Hepatocyte (in vitro differentiated cells): ENCODE results near the gene MEFV. TPM values are rescaled to one million over a fixed set of nuclear protein-coding genes. Genes with fewer than 3 reads are reported as not detected.

Experiments used
- DNase-seq: peaks from one replicate; pipeline ENCODE4 v3.0.0-alpha.2; 2016; ENCODE audit warnings: low spot score
- H2AFZ ChIP-seq: fragments of 200-600 bp; sonication (generic); 2 replicates; pipeline ENCODE4 v1.6.0; 2016; ENCODE audit warnings: antibody characterized with exemption, mild to moderate bottlenecking
- H3K27ac ChIP-seq: fragments of 200-600 bp; sonication (generic); 2 replicates; pipeline ENCODE4 v1.5.1; 2016; ENCODE audit warnings: mild to moderate bottlenecking
- H3K27me3 ChIP-seq: fragments of 200-600 bp; sonication (generic); 2 replicates; pipeline ENCODE4 v1.6.1; 2016
- H3K36me3 ChIP-seq: fragments of 200-600 bp; sonication (generic); replicated peaks from 2 replicates; pipeline ENCODE4 v1.5.1; 2016; ENCODE audit warnings: low read depth; ENCODE audit not compliant: insufficient read depth
- H3K4me1 ChIP-seq: fragments of 200-600 bp; sonication (generic); 2 replicates; pipeline ENCODE4 v1.5.1; 2016; ENCODE audit warnings: mild to moderate bottlenecking, moderate library complexity; ENCODE audit not compliant: insufficient read depth
- H3K4me2 ChIP-seq: fragments of 200-600 bp; sonication (generic); 2 replicates; pipeline ENCODE4 v1.6.0; 2016
- H3K4me3 ChIP-seq: fragments of 200-600 bp; sonication (generic); 2 replicates; pipeline ENCODE4 v1.5.1; 2016; ENCODE audit warnings: mild to moderate bottlenecking
- H3K79me2 ChIP-seq: fragments of 200-600 bp; sonication (generic); 2 replicates; pipeline ENCODE4 v1.6.0; 2017; ENCODE audit warnings: mild to moderate bottlenecking
- H3K9me2 ChIP-seq: fragments of 200-600 bp; sonication (generic); replicated peaks from 2 replicates; pipeline ENCODE4 v1.6.0; 2017; ENCODE audit warnings: mild to moderate bottlenecking; ENCODE audit not compliant: insufficient read depth
- H3K9me3 ChIP-seq: fragments of 200-600 bp; sonication (generic); 2 replicates; pipeline ENCODE4 v1.5.1; 2016; ENCODE audit warnings: low read depth, mild to moderate bottlenecking
- H4K20me1 ChIP-seq: fragments of 200-600 bp; sonication (generic); 2 replicates; pipeline ENCODE4 v1.6.0; 2016; ENCODE audit warnings: mild to moderate bottlenecking; ENCODE audit not compliant: insufficient read depth, poor library complexity, severe bottlenecking
- CTCF ChIP-seq: fragments of 200-600 bp; sonication (generic); IDR thresholded peaks from 2 replicates; pipeline ENCODE4 v1.5.1; 2016; ENCODE audit warnings: antibody characterized with exemption, mild to moderate bottlenecking; ENCODE audit not compliant: poor library complexity
- EZH2 ChIP-seq: fragments of 200-600 bp; sonication (generic); IDR thresholded peaks from 2 replicates; pipeline ENCODE4 v1.6.1; 2016; ENCODE audit warnings: antibody characterized with exemption, mild to moderate bottlenecking, borderline replicate concordance
- EZH2phosphoT487 ChIP-seq: fragments of 200-600 bp; sonication (generic); IDR thresholded peaks from one replicate; pipeline ENCODE4 v1.6.1; 2018; ENCODE audit warnings: antibody characterized with exemption, mild to moderate bottlenecking, low read depth, moderate library complexity; ENCODE audit not compliant: unreplicated experiment, severe bottlenecking
- WGBS: methylation state at CpG from one replicate; pipeline ENCODE4 v1.1.6; 2016; ENCODE audit warnings: low lambda C conversion rate; ENCODE audit errors: missing lambda C conversion rate; 5-methylcytosine and 5-hydroxymethylcytosine counted together
- polyA plus RNA-seq: library from polyadenylated mRNA; unstranded; fragments of >200 nt; fragmentation: Nextera tagmentation; extraction: Ambion mirVana; gene quantifications from 2 replicates; pipeline ENCODE4 v1.2.1, GENCODE V29; 2016
- total RNA-seq: library from RNA; depleted of rRNA; stranded (reverse); fragments of >200 nt; gene quantifications from 2 replicates; pipeline ENCODE4 v1.2.3, GENCODE V29; 2014

The MEFV gene
- total and polyA plus RNA-seq, 2 experiments from 2014 or later: 0.13 TPM; not detected in 1

- Histone ChIP-seq H3K36me3 (no peaks in the 10 kb centered on the region), H2AFZ (no peak overlapping the region), H3K4me3 (no peak overlapping the region), H3K79me2 (no peaks in the 10 kb centered on the region), H3K4me1 (peaks cover 12% of the 10 kb centered on the region), H3K27me3 (peaks cover 54% of the 10 kb centered on the region), H3K9me3 (no peaks in the 10 kb centered on the region), H3K27ac (no peak overlapping the region), H3K9me2 (no peaks in the 10 kb centered on the region), H3K4me2 (no peak overlapping the region), H4K20me1 (no peaks in the 10 kb centered on the region)
- TF ChIP-seq EZH2phosphoT487 (no peak), EZH2 (no peak), CTCF (no peak)
- no peak for DNase-seq
- WGBS: 94% methylated on average over 48 of the region's 49 CpGs
These were observed 62.9 kb downstream of the MEFV start for GRCh38 chr16:3193221-3194212.

- Histone ChIP-seq H3K9me3 (no peaks in the 10 kb centered on the region), H3K4me1 (peaks cover 12% of the 10 kb centered on the region), H3K27ac (no peak overlapping the region), H3K36me3 (no peaks in the 10 kb centered on the region), H3K4me3 (no peak overlapping the region), H2AFZ (no peak overlapping the region), H4K20me1 (no peaks in the 10 kb centered on the region), H3K4me2 (no peak overlapping the region), H3K79me2 (no peaks in the 10 kb centered on the region), H3K9me2 (no peaks in the 10 kb centered on the region), H3K27me3 (peaks cover 59% of the 10 kb centered on the region)
- DNase-seq: no peak
- TF ChIP-seq EZH2: no peak
- TF ChIP-seq CTCF: no peak
- no peak for TF ChIP-seq EZH2phosphoT487
- WGBS: 93% methylated on average over 35 of the region's 36 CpGs
These were observed 63.9 kb downstream of the MEFV start for GRCh38 chr16:3192476-3193019.

Other genes starting within 250 kb of the MEFV start
- 2.0 and 3.5 TPM in 2 replicates for gene CLDN9, start 243.7 kb downstream of the MEFV start, total RNA-seq
- 8.9 and 9.0 TPM in 2 replicates for gene CLDN9, start 243.7 kb downstream of the MEFV start, polyA plus RNA-seq
- gene CLDN6, start 238.4 kb downstream of the MEFV start, total RNA-seq: 258 and 297 TPM in 2 replicates
- 568 and 574 TPM in 2 replicates for gene CLDN6, start 238.4 kb downstream of the MEFV start, polyA plus RNA-seq
- 126 and 127 TPM in 2 replicates for gene TNFRSF12A, start 236.3 kb downstream of the MEFV start, total RNA-seq
- 385 and 452 TPM in 2 replicates for gene TNFRSF12A, start 236.3 kb downstream of the MEFV start, polyA plus RNA-seq
- gene HCFC1R1, start 232.7 kb downstream of the MEFV start, total RNA-seq: 19.7 and 35.7 TPM in 2 replicates
- 158 and 201 TPM in 2 replicates for gene HCFC1R1, start 232.7 kb downstream of the MEFV start, polyA plus RNA-seq
- gene THOC6, start 232.6 kb downstream of the MEFV start, total RNA-seq: 35.6 and 41.2 TPM in 2 replicates
- 79.4 and 86.2 TPM in 2 replicates for gene THOC6, start 232.6 kb downstream of the MEFV start, polyA plus RNA-seq
- 10.0 and 12.3 TPM in 2 replicates for gene BICDL2, start 219.7 kb downstream of the MEFV start, total RNA-seq
- 11.8 and 12.8 TPM in 2 replicates for gene BICDL2, start 219.7 kb downstream of the MEFV start, polyA plus RNA-seq
- 0.60 TPM in 1 of 2 replicates, not detected in the other for gene MMP25, start 210.1 kb downstream of the MEFV start, total RNA-seq
- gene MMP25, start 210.1 kb downstream of the MEFV start, polyA plus RNA-seq: 6.3 and 8.7 TPM in 2 replicates
- gene IL32, start 191.0 kb downstream of the MEFV start, total RNA-seq: 82.0 and 110 TPM in 2 replicates
- 124 and 131 TPM in 2 replicates for gene IL32, start 191.0 kb downstream of the MEFV start, polyA plus RNA-seq
- gene ZSCAN10, start 157.3 kb downstream of the MEFV start, total RNA-seq: not detected in 2 replicates
- gene ZSCAN10, start 157.3 kb downstream of the MEFV start, polyA plus RNA-seq: not detected in 2 replicates
- gene ZNF205, start 144.0 kb downstream of the MEFV start, total RNA-seq: 10.0 and 12.3 TPM in 2 replicates
- 12.6 and 13.2 TPM in 2 replicates for gene ZNF205, start 144.0 kb downstream of the MEFV start, polyA plus RNA-seq
- 3.4 and 3.8 TPM in 2 replicates for gene ZNF213, start 121.6 kb downstream of the MEFV start, total RNA-seq
- 4.0 and 6.0 TPM in 2 replicates for gene ZNF213, start 121.6 kb downstream of the MEFV start, polyA plus RNA-seq
- not detected in 2 replicates for gene OR1F1, start 68.4 kb downstream of the MEFV start, total RNA-seq
- gene OR1F1, start 68.4 kb downstream of the MEFV start, polyA plus RNA-seq: 0.61 TPM in 1 of 2 replicates, not detected in the other
- gene ZNF200, start 21.5 kb downstream of the MEFV start, total RNA-seq: 7.9 and 12.5 TPM in 2 replicates
- 4.6 and 6.0 TPM in 2 replicates for gene ZNF200, start 21.5 kb downstream of the MEFV start, polyA plus RNA-seq
- gene ZNF263, start 26.9 kb upstream of the MEFV start, total RNA-seq: 39.7 and 47.5 TPM in 2 replicates
- 25.0 and 33.2 TPM in 2 replicates for gene ZNF263, start 26.9 kb upstream of the MEFV start, polyA plus RNA-seq
- gene TIGD7, start 48.8 kb upstream of the MEFV start, total RNA-seq: 6.8 and 9.4 TPM in 2 replicates
- 5.1 and 9.7 TPM in 2 replicates for gene TIGD7, start 48.8 kb upstream of the MEFV start, polyA plus RNA-seq
- 21.9 and 25.9 TPM in 2 replicates for gene ZNF75A, start 48.9 kb upstream of the MEFV start, total RNA-seq
- gene ZNF75A, start 48.9 kb upstream of the MEFV start, polyA plus RNA-seq: 24.9 and 33.0 TPM in 2 replicates
- gene OR2C1, start 99.3 kb upstream of the MEFV start, total RNA-seq: not detected in 2 replicates
- 0.34 TPM in 1 of 2 replicates, not detected in the other for gene OR2C1, start 99.3 kb upstream of the MEFV start, polyA plus RNA-seq
- 9.7 and 11.5 TPM in 2 replicates for gene ZSCAN32, start 144.4 kb upstream of the MEFV start, total RNA-seq
- gene ZSCAN32, start 144.4 kb upstream of the MEFV start, polyA plus RNA-seq: 5.3 and 6.5 TPM in 2 replicates
- 8.0 TPM in 2 replicates for gene ZNF174, start 144.6 kb upstream of the MEFV start, total RNA-seq
- 12.3 and 13.5 TPM in 2 replicates for gene ZNF174, start 144.6 kb upstream of the MEFV start, polyA plus RNA-seq
- gene ZNF597, start 186.9 kb upstream of the MEFV start, total RNA-seq: 3.5 and 4.0 TPM in 2 replicates
- gene ZNF597, start 186.9 kb upstream of the MEFV start, polyA plus RNA-seq: 1.2 and 2.1 TPM in 2 replicates
- gene NAA60, start 187.0 kb upstream of the MEFV start, total RNA-seq: 34.6 and 47.2 TPM in 2 replicates
- 67.9 and 82.4 TPM in 2 replicates for gene NAA60, start 187.0 kb upstream of the MEFV start, polyA plus RNA-seq
- not detected in 2 replicates for gene C16orf90, start 238.9 kb upstream of the MEFV start, total RNA-seq
- not detected in 2 replicates for gene C16orf90, start 238.9 kb upstream of the MEFV start, polyA plus RNA-seq
- 14.7 and 18.5 TPM in 2 replicates for gene CLUAP1, start 244.4 kb upstream of the MEFV start, total RNA-seq
- gene CLUAP1, start 244.4 kb upstream of the MEFV start, polyA plus RNA-seq: 23.2 and 25.8 TPM in 2 replicates